SK-N-MC (cell line): ENCODE measurements around the gene TNF.

Source experiments
- EZH2 ChIP-seq: fragments of 200-600 bp; sonication (generic); IDR thresholded peaks from one replicate; pipeline ENCODE4 v1.6.1; 2017; ENCODE audit warnings: antibody characterized with exemption
- POLR2AphosphoS5 ChIP-seq: IDR thresholded peaks from 2 replicates; pipeline ENCODE4 v1.6.1; 2012; ENCODE audit warnings: mild to moderate bottlenecking, low read depth, low read length, borderline replicate concordance

- TF ChIP-seq EZH2 (no peak), POLR2AphosphoS5 (no peak)
Measured at GRCh38 chr6:31627690-31628287, 52.4 kb downstream of the TNF start.
